Transverse colon (tissue), 4 donors: ENCODE results near the gene COX17.

Experiments
- EP300 ChIP-seq: sonication (generic); formaldehyde crosslinking; IDR thresholded peaks from one replicate; pipeline ENCODE4 v1.6.1; 2017; ENCODE audit warnings: antibody characterized with exemption, low read depth
- POLR2A ChIP-seq: fragments of 450-650 bp; IDR thresholded peaks from one replicate; pipeline ENCODE4 v1.6.1; 2016; ENCODE audit warnings: antibody characterized with exemption, mild to moderate bottlenecking, moderate library complexity
- POLR2AphosphoS5 ChIP-seq, 3 donors: sonication (generic); formaldehyde crosslinking; IDR thresholded peaks; one replicate each; pipeline ENCODE4 v1.6.1; 2016; ENCODE audit warnings: antibody characterized with exemption in 3 of 3
- TF ChIP-seq, protein P1 (sequence below), 5 experiments: fragments of 200-600 bp in 3 of 5; fragments of 450-650 bp in 2 of 5; sonication (generic) in 3 of 5; IDR thresholded peaks; 1 replicate in 2 of 5; 2 replicates in 3 of 5; pipeline ENCODE4 v1.5.1; 2016 to 2017; ENCODE audit warnings: antibody characterized with exemption in 5 of 5, inconsistent platforms in 3 of 5, mild to moderate bottlenecking in 2 of 5, moderate library complexity in 1 of 5

DNA sequence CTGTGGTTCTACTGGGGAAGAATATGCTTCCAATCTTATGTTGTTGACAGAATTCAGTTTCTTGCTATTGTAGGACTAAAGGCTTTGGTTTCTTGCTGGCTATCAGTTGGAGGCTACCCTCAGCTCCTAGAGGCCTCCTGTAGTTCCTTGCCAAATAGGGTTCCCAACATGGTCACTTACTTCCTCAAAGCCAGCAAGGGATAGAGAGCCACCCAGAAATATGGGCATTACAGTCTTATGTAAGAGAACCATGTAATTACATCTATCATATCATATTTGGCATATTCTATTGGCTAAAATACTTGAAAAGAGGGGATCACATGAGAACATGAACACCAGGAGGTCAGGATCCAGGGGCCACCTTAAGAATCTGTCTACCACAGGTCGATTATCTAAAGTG lies 6.2 kb upstream of the COX17 start:
- TF ChIP-seq, protein P1, sequence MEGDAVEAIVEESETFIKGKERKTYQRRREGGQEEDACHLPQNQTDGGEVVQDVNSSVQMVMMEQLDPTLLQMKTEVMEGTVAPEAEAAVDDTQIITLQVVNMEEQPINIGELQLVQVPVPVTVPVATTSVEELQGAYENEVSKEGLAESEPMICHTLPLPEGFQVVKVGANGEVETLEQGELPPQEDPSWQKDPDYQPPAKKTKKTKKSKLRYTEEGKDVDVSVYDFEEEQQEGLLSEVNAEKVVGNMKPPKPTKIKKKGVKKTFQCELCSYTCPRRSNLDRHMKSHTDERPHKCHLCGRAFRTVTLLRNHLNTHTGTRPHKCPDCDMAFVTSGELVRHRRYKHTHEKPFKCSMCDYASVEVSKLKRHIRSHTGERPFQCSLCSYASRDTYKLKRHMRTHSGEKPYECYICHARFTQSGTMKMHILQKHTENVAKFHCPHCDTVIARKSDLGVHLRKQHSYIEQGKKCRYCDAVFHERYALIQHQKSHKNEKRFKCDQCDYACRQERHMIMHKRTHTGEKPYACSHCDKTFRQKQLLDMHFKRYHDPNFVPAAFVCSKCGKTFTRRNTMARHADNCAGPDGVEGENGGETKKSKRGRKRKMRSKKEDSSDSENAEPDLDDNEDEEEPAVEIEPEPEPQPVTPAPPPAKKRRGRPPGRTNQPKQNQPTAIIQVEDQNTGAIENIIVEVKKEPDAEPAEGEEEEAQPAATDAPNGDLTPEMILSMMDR (IDR thresholded peaks at IDR 0.05) = no peak
- TF ChIP-seq POLR2A (no peak), POLR2AphosphoS5 (IDR thresholded peaks at IDR 0.05) (no peak), EP300 (no peak)
